Measurements from ENCODE around the gene ABHD4.

- no peak for TF ChIP-seq CTCF (IDR thresholded peaks at IDR 0.05)
- no peak for TF ChIP-seq POLR2A (IDR thresholded peaks at IDR 0.05)
- TF ChIP-seq POLR2AphosphoS5 (IDR thresholded peaks at IDR 0.05; ENCODE audit: insufficient read depth in 1 of 2, low read depth in 1 of 2), result no peak
These were observed 59.0 kb downstream of the ABHD4 start for GRCh38 chr14:22656945-22657731.

Data from vagina (tissue), 2 donors.